OCI-LY3 (cell line): Measurements from ENCODE around the gene VPS50.

ENCODE experiments used
- EZH2phosphoT487 ChIP-seq: fragments of 200-600 bp; shearing (Covaris generic); IDR thresholded peaks from 2 replicates; pipeline ENCODE4 v1.6.1; 2018; ENCODE audit warnings: antibody characterized with exemption, mixed run types, low read depth
- TF ChIP-seq, protein P1 (sequence below): fragments of 200-600, 300-600 bp; sonication (generic); IDR thresholded peaks from 2 replicates; pipeline ENCODE4 v1.5.1; 2014; ENCODE audit warnings: antibody characterized with exemption, low read length, low read depth

DNA sequence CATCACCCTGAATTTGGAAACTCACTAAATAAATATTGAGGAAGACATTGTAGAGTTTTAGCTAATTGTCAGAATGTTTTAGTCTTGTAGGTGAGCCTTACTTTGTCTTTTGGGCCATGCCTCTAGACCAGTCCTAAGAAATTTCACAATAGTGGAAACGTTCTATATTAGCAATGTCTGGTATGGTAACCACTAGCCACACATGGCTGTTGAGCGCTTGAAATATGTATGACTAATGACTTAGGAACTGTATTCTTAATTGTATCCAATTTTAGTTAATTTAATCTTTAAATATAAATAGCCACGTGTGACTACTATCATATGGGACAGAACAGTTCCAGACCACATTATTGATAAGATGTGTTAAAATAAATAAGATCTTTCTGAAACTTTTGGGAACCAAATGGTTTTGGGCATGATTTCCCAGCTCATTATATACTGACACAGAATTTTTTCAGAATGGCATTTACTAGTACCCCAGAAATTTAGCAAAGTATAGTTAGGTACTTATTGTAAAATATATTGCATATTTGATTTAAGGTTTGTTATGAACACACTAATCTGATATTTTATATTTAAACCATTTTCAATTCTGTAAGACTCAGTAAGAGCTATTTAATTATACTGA, 95.0 kb downstream of the VPS50 start:
- TF ChIP-seq, protein P1, sequence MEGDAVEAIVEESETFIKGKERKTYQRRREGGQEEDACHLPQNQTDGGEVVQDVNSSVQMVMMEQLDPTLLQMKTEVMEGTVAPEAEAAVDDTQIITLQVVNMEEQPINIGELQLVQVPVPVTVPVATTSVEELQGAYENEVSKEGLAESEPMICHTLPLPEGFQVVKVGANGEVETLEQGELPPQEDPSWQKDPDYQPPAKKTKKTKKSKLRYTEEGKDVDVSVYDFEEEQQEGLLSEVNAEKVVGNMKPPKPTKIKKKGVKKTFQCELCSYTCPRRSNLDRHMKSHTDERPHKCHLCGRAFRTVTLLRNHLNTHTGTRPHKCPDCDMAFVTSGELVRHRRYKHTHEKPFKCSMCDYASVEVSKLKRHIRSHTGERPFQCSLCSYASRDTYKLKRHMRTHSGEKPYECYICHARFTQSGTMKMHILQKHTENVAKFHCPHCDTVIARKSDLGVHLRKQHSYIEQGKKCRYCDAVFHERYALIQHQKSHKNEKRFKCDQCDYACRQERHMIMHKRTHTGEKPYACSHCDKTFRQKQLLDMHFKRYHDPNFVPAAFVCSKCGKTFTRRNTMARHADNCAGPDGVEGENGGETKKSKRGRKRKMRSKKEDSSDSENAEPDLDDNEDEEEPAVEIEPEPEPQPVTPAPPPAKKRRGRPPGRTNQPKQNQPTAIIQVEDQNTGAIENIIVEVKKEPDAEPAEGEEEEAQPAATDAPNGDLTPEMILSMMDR = no peak
- no peak for TF ChIP-seq EZH2phosphoT487
